Spleen (tissue), 7 donors: Measurements from ENCODE around the gene RPS14.
A peak's percentile ranks its signal among the peaks of the same experiment; 100 is the strongest.

Experiments used
- CTCF ChIP-seq, 11 experiments: fragments of 200-600 bp in 7 of 11; fragments of 450-650 bp in 4 of 11; sonication (generic) in 4 of 11; IDR thresholded peaks in 8 of 11; conservative IDR thresholded peaks in 3 of 11; 1 replicate in 7 of 11; 2 replicates in 4 of 11; pipeline versions ENCODE4 v1.4.0 to v1.8.0; 2016 to 2021; ENCODE audit warnings: antibody characterized with exemption in 11 of 11, inconsistent platforms in 4 of 11, mild to moderate bottlenecking in 1 of 11
- POLR2A ChIP-seq, 3 donors: fragments of 450-650 bp; IDR thresholded peaks; one replicate each; pipeline ENCODE4 v1.5.1; 2017; ENCODE audit warnings: antibody characterized with exemption in 3 of 3, mild to moderate bottlenecking in 1 of 3
- POLR2AphosphoS5 ChIP-seq, 3 donors: sonication (generic); formaldehyde crosslinking; IDR thresholded peaks; one replicate each; pipeline ENCODE4 v1.5.1; 2017; ENCODE audit warnings: antibody characterized with exemption in 3 of 3
- donor health status: DM: no; HTN: no; CAD: no; lungs with moderate emphysema.
- donor health status: DM: no; HTN: no; CAD: no.
- donor health status: DM: no; HTN: no; CAD: no.

- TF ChIP-seq CTCF (IDR thresholded peaks at IDR 0.05 in 8 of 11, conservative IDR thresholded peaks at IDR 0.05 in 3 of 11): no peak
- peak in 2 of 3 donors; percentile 58 to 92 for TF ChIP-seq POLR2AphosphoS5 (IDR thresholded peaks at IDR 0.05)
- peak in 2 of 3 donors; percentile 7 to 50 for TF ChIP-seq POLR2A (IDR thresholded peaks at IDR 0.05)
Observed at GRCh38 chr5:150419630-150420270, 29.8 kb downstream of the RPS14 start.
